Hematopoietic multipotent progenitor cell treated with erythropoietin and hydrocortisone succinate and interleukin-3 and kit ligand, for 17 days (in vitro differentiated cells): Measurements from ENCODE around the gene TPGS1.

Experiments used
- DNase-seq: peaks from one replicate; pipeline ENCODE4 v3.0.0-alpha.2; 2015; ENCODE audit warnings: low spot score

Gene TPGS1

DNA sequence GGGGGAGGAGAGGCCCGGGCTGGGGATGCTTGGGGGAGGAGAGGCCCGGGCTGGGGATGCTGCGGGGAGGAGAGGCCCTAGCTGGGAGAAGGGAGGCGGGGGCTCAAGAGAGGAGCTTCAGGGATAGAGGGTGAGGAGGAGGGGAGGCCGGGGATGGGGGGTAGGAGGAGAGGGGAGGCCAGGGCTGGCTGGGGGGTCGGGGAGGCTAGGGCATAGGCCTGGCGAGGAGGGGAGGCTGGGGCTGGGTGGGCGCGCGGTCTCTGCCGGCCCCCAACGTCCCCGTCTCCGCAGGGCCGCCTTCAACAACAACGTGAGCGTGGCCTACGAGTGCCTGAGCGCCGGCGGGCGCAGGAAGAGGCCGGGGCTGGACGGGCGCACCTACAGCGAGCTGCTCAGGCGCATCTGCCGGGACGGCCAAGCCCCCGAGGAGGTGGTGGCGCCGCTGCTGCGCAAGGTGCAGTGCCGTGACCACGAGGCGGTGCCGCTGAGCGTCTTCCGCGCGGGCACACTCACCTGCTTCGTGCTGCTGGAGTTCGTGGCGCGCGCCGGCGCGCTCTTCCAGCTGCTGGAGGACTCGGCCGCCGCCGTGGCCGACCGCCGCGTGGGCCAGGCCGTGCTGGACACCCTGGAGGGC lies 11.4 kb downstream of the TPGS1 start:
- no peak for DNase-seq

DNA sequence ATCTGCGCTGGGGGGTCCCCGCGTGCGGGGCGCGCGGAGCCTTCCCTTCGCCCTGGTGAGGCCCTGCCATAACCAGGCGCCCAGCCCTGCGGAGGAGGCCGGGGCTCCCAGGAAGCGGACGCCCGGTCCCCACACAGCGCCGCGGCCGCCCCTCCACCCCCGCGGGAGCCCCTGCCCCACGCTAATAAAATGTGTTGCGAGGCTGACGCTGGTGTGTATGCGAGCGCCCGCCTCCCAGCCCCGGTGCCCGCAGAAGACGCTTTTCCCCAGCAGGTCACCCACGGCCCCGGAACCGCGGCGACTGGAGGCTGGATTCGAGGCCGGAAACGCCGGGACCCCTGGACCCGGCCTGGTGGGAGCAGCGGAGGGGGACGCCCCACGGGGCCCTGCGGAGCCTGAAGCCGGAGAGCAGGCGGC lies 12.2 kb downstream of the TPGS1 start:
- no peak for DNase-seq

DNA sequence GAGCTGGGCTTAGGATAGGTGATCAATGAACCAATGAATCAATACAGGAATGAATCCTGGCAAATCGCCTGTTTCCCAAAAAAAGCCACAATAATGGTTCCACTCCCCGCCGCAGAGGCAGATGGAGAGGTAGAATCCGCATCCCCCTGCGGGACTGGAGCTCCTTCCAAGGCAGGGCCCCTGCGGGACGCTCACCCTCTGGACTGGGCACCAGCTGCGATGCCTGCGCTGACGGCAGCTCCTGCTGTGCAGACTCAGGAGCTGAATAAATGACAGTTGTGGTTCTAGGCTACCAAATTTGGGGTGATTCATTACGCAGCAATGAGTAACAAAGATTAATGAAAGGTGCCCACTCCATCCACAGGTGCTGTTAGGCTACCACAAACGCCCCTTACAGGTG lies 15.4 kb downstream of the TPGS1 start:
- DNase-seq: no peak

DNA sequence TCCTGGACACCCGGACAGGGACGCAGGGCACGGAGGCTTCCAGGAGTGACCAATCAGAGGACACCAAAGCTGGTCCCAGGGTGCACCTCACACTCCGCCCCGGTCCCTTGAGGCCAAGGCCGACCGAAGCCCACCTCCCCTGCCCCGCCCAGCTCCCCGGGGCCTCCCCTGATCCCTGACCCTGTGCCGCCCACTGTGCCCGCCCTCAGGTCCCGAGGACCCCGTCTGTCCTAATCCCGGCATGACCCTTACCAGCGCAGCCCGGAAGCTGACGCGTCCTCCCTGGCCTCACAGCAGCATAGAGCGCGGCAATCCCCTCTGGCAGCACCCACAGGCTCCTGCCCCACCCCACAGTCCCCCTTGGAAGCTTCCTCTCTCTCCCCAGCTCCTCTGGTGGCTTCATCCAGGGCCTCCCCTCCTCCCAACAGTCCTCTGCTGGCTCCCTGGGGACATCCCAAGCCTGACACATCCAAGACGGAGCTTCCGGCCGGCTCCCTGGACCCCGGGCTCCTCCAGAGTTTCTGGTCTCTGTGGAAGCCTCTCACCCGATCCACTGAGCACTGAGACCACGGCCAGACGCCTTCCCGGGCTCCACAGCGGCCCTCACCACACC lies 16.9 kb downstream of the TPGS1 start:
- no peak for DNase-seq

DNA sequence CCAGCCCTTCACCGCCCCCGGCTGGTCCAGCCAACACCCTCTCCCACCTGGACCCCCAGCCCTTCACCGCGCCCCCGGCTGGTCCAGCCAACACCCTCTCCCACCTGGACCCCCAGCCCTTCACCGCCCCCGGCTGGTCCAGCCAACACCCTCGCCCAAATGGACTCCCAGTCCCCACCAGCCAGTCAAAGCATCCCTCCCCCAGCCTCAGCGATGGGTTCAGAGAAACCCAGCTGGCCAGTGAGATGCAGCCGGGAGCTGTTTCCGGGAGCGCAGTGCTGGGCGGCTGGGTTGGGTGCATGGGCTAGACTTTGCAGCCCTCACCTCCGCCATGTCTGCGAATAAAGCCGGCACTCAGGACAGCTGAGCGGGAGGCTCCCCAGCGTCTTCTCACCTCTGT lies 17.7 kb downstream of the TPGS1 start:
- no peak for DNase-seq

DNA sequence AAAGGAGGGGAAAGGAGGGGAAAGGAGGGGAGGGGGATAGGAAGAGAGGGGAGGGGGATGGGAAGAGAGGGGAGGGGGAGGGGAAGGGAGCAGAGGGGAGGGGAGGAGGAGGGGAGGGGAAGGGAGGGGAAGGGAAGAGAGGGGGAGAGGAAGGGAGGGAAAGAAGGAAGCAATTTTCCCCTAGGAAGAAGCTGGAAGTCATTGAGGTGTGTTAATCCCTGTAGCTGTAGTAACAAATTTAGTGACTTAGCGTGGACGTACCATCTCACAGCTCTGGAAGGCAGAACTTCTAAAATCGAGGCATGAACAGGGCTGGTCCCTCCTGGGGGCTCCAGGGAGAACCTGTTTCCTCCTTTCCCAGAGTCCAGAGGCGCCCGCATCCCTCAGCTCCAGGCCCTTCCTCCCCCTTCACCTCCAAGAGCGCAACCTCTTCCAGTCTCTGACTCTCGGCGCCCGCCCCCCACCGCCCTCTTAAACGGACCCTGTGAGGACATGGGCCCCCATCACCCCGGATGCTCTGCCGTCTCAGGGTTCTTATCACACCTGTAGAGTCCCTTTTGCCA lies 18.6 kb downstream of the TPGS1 start:
- no peak for DNase-seq

DNA sequence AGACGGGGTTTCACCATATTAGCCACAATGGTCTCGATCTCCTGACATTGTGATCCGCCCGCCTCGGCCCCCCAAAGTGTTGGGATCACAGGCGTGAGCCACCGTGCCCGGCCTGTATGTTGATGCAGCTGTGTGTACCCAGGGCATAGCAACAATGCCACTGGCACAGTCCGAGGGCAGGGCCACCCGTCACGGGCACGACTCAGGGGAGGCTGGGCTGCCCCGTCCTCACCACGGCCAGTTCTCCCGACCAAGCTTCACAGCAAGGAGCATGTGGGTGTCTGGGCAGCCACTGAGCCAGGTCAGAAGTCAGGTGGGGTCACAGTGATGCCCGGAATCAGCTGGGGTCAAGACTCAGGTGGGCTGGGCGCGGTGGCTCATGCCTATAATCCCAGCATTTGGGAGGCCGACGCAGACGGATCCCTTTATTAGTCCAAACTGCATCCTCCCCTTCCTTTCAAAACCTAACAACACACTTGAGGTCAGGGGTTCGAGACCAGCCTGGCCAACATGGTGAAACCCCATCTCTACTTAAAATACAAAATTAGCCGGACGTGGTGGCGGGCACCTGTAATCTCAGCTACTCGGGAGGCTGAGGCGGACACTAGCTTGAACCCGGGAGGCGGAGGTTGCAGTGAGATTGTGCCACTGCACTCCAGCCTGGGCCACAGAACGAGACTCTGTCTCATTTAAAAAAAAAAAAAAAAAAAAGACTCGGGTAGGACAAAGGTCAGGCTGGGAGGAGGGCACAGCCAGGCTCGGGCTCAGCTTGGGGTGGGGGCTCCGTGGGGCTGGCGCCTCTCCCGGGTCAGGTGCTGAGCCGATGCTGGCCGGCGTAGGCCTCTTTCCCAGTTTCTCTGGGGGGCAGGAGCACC lies 23.1 kb downstream of the TPGS1 start:
- DNase-seq: no peak

DNA sequence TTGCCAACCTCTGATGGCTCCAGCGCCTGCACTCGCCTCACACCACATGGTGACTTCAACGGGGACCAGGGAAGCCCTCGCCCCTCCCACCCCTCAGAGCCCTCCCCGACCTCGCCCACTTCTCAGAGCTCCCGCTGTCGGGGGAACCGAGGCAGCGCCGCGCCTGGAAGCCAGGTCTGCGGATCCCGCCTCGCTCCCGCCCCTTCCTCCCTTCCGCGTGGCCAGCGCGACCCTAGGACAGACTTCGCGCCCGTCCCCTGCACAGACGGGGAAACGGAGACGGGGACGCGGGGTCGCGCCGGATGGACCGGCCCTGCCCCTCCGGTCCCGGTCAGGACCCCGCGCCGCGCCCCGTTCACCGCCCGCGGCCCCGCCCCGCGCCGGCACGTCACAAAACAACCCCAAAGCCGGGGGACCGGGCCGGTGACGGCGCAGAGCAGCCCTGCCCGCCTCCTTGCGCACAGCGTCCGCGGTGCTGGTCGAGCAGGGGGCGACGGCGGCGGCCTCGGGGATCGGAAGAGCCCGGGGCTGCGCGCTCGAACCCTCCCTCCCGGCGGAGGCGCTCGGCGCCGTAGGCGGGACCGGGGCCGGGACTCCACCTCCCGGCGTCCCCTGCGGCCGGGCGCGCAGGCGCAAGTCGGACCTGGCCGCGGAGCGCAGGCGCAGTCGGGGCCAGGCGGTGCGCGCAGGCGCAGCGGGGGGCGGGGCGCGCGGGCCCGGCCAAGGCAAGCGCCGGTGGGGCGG lies 23.9 kb downstream of the TPGS1 start:
- peak; percentile 94 for DNase-seq

DNA sequence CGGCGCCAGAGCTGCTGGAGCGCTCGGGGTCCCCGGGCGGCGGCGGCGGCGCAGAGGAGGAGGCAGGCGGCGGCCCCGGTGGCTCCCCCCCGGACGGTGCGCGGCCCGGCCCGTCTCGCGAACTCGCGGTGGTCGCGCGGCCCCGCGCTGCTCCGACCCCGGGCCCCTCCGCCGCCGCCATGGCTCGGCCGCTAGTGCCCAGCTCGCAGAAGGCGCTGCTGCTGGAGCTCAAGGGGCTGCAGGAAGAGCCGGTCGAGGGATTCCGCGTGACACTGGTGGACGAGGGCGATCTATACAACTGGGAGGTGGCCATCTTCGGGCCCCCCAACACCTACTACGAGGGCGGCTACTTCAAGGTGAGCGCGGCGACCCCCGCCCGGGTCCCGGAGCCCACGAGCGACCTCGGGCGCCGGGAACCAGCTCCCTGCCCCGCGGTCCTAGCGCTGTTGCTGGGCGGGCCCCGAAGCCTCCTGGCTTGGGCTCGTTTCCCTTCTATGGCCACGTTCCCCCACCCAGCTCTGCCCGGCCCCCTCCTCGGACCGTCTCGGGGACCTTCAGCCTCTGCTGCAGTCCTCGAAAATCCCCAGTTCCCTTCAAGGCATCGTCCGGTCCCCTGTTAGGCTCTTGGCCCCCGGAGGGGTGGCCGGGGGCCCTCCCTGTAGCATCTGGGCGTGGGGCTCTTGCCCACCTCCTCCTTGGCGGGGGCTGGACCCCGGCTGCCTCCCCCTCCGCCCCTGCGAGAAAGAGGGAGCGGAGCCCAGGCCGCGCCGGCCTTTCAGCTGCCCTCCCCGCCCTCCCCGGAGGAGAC lies 24.7 kb downstream of the TPGS1 start, which contains the start of gene CDC34:
Gene CDC34 (plus strand): TSS at position 8 of the 808 bp plus-strand sequence. CDS start 172 bp downstream, at position 180.
- DNase-seq: peak; percentile 48

DNA sequence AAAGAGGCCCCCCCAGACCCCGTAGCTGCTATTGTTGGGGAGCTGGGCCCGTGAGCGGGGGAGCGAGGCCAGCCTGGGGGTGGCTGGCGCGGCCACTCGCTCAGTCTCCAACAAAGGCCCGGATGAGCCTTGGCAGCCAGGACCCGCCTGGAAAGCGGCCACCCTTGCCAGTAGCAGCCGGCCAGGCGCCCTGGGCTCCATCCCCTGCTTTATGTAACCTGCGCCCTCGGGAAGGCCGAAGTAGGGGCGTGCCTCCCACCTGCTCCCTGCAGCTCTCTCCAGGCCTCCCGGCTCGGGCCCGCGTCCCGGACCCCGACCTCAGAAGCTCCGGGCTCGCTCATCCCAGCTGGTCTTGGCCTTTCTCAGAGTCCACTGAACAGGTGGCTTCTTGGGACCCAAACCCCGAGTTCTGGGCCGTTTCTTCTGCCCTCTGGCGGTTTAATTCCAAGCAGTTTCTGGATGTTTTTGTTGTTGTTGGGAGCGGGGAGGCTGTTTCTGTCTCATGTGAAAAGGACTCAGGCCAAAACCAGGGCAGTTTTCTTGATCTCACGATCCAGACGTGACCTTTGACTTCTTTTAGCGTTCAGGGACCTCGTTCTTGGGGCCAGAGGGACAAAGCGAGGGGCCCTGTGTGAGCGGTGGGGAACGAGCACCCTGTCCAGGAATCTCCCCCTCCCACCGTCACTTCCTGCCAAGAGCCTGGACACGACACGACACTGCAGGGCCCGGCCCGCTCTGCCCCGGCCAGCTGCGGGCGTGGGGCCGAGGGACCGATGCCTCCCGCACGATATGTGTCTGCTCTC lies 25.5 kb downstream of the TPGS1 start:
- peak; percentile 89 for DNase-seq

DNA sequence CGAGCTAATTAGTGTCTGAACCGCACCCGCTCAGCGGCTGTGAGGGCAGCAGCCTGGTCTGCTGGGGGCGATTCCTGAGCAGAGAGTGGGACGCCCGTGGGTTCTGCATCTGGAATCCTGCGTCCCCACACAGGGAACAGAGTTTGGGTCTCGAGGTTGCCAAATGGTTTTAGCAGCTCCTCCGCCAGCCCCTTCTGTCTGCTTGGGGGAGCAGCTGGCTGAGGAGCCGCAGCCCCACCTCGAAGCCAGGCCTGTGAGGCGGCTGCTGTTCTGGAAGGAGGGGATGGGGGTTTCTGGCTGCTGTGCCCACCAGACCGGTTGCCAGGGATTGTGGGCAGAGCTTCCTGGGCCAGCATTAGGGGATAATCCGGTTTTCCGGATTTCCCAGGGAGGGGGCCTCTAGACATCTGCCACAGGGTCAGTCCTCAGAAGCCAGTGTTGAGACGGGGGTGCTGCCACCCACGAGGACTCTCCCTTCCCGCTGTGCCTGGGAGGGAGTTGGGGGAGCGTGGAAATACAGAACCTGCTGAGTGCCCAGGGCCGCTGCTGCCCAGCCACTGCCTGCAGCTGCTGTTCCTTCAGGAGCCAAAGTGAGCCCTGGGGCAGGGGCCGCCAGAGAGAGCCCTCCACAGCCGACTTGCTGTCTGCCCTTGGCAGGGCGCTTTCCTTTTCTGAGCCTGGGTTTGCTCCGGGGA lies 26.2 kb downstream of the TPGS1 start:
- DNase-seq: no peak

DNA sequence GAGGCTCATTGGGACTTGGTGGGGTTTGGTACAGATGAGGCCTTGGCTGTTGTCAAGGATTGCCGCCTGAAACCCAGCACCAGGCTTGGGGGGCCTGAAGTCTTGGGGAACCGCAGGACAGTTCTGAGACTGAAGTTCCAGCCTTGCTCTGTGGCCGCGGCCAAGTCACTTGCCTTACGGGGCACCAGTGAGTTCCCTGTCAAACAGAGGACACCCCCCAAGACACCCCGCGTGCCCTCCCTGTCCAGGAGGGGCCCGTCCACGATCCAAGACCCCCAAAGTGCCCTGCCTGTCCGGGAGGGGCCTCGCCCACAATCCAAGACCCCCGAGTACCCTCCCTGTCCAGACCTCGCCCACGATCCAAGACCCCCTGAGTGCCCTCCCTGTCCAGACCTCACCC lies 26.8 kb downstream of the TPGS1 start:
- DNase-seq: no peak

DNA sequence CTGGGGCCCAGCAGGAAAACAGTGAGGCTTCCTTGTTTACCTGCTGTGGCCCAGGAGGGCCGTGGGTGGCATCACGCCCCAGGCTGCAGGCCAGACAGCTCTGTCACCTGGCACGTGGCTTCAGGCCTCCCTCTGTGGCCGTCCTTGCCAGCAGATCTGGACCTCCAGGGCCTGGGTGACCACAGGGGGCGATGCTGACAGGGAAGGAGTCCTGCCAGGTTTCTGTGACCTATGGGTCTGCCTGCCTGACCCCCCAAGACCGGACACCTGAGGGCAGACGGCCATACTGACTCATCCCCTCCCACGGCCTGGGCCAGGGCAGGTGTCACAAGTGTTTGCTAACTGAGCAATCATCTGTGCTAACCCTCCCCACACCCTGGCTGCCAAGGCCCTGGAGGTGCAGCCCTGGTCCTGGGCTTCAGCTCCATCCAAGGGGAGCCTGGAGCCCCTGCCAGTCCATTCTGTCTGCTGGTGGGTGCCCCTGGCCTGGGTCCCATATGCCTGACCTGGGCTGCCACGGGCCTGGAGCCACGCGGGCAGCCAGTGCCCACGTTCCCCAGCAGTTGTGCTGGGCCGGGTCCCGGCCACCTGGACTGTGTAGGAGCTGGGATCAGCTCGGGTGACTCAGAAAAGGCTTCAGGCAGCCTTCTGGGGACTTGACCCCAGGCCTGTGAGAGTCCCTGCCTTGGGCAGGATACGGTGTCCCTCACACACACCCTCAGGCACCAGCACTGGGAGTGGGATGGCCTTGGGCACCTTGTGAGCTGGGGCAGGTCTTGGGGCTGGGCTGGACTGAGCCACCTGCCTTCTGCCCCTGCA lies 27.9 kb downstream of the TPGS1 start:
- no peak for DNase-seq

DNA sequence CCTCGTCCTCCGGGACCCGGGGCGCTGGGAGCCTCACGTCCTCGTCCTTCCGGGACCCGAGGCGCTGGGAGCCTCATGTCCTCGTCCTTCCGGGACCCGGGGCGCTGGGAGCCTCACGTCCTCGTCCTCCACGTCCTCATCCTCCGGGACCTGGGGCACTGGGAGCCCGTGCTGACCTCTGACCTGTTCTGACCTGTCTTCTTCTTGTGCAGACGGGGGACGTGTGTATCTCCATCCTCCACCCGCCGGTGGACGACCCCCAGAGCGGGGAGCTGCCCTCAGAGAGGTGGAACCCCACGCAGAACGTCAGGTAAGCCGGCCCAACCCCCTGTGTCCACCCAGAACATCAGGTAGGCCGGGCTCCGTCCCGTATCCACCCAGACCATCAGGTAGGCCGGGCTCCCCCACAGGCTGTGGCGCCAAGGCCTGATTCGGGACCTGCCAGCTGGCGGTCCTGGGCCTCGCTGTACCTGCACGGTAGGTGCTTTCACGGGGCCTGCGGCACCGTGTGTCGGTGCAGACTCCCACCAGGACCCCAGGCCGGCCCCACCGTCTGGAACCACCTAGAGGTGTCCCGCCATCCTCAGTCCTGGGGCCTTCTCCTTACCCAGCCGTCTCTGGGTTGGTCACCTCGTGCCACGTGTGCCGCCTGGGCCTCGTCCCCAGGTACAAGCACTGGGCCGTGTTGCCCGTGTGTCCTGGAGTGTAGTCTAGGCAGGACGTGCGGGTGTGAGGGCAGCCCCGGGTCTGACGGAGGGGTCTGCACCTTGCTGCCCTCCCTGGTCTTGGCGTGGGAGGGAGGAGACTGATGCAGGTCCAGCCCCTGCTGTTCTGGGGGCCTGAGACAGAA lies 29.0 kb downstream of the TPGS1 start:
- no peak for DNase-seq

DNA sequence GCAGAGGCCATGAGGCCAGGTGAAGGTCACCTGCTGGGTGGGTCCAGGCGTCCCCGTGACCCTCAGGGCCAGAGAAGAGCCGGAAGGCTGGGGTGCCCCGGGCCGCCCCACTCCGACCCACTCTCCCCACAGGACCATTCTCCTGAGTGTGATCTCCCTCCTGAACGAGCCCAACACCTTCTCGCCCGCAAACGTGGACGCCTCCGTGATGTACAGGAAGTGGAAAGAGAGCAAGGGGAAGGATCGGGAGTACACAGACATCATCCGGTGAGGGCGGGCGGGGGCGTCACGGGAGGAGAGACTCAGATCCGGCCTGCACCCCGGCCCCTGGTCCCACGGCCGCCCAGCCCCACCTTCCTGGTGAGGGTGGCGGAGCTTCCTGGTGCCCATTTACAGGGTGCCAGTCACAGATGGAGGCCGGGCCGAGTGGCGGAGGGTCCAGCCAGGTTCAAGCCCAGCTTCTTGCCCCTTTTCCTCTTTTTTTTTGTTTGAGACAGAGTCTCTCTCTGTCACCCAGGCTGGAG lies 29.6 kb downstream of the TPGS1 start:
- DNase-seq: no peak

DNA sequence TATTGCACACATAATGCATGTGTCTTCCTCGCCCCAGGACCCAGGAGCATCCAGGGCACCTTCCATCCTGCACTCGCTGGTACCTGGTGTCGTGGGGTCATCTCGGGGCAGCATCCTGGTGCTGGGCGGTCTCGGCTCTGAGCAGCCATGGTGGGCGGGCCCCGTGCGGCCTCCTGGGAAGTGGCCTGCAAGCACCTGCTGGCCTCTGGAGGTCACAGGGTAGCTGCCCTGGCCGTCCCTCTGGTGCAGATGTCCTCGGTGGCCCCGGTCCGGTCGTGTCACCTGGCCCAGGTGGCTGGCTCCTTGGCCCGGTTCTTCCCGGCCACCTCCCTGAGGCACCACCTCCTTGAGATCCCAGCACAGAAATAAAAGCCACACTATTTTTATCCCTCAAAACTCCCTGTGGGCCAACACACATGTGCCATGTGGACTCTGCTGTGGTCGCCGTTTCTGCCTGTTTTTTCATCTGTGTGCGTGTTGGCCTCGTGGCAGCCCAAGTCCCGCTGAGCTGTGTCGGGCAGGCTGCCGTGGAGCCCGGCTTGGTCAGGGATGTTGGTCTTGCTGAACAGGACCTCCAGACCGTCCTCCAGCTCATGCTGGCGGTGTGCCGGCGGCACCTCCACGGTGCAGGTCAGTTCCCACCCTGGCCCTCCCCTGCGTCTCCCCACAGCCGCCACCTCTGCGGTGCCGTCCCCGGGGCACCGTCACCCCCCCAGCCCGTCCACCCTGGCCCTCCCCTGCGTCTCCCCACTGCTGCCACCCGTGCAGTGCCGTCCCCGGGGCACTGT lies 31.5 kb downstream of the TPGS1 start:
- no peak for DNase-seq
